Breast epithelium (tissue), 3 donors: ENCODE measurements around the gene ZNF492.
"Not testable (repeated sequence)": the region's sequence is repeated elsewhere in the genome, so short reads cannot be mapped to it uniquely, and the experiment has no call there.

Source experiments
- POLR2A ChIP-seq: fragments of 450-650 bp; IDR thresholded peaks from one replicate; pipeline ENCODE4 v1.6.1; 2016; ENCODE audit warnings: antibody characterized with exemption, mild to moderate bottlenecking, moderate library complexity
- POLR2AphosphoS5 ChIP-seq, 3 donors: sonication (generic); formaldehyde crosslinking; IDR thresholded peaks; one replicate each; pipeline ENCODE4 v1.6.1; 2017; ENCODE audit warnings: antibody characterized with exemption in 3 of 3
- TF ChIP-seq, protein P1 (sequence below), 3 donors: fragments of 450-650 bp; IDR thresholded peaks; one replicate each; pipeline ENCODE4 v1.5.1; 2016 to 2017; ENCODE audit warnings: antibody characterized with exemption in 3 of 3, mild to moderate bottlenecking in 3 of 3, moderate library complexity in 3 of 3

DNA sequence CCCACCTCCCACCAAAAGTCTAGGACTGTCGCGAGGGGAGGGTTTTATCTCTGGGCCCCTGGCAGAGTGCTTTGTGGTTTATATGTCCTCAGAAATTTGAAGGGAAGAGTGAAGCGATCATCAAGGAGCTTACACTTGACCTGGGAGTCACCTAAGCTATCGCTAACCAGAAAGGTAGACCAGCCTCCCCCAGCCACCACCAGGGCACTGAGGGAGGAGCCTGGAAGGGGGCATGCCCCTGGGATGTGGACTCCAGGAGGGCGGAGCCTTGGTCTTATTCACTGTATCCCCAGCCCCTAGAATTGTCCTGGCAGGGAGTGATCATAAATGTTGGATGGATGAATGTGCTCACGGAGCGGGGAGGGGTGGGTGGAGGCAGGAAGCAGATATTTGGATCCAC is 16.9 kb upstream of the ZNF492 start:
- TF ChIP-seq, protein P1, sequence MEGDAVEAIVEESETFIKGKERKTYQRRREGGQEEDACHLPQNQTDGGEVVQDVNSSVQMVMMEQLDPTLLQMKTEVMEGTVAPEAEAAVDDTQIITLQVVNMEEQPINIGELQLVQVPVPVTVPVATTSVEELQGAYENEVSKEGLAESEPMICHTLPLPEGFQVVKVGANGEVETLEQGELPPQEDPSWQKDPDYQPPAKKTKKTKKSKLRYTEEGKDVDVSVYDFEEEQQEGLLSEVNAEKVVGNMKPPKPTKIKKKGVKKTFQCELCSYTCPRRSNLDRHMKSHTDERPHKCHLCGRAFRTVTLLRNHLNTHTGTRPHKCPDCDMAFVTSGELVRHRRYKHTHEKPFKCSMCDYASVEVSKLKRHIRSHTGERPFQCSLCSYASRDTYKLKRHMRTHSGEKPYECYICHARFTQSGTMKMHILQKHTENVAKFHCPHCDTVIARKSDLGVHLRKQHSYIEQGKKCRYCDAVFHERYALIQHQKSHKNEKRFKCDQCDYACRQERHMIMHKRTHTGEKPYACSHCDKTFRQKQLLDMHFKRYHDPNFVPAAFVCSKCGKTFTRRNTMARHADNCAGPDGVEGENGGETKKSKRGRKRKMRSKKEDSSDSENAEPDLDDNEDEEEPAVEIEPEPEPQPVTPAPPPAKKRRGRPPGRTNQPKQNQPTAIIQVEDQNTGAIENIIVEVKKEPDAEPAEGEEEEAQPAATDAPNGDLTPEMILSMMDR (IDR thresholded peaks at IDR 0.05), result not testable (repeated sequence)
- TF ChIP-seq POLR2A; POLR2AphosphoS5 (IDR thresholded peaks at IDR 0.05): not testable (repeated sequence)
